HG02943 (cell line): ENCODE results near the gene CMC1.

Experiments
- ATAC-seq: cut with Tn5 transposase; IDR thresholded peaks from one replicate; pipeline ENCODE4 v1.9.1; 2021; ENCODE audit warnings: mild to moderate bottlenecking, low read depth, moderate library complexity; ENCODE audit not compliant: unreplicated experiment

The CMC1 gene

GRCh38 chr3:28295898-28296490 is 54.6 kb downstream of the CMC1 start:
- ATAC-seq: no peak

- no peak for ATAC-seq
These were observed 58.3 kb downstream of the CMC1 start for GRCh38 chr3:28299705-28300104.

- no peak for ATAC-seq
These were observed 59.0 kb downstream of the CMC1 start for GRCh38 chr3:28300345-28300962.

GRCh38 chr3:28301688-28302087 is 60.3 kb downstream of the CMC1 start:
- no peak for ATAC-seq

GRCh38 chr3:28308196-28308595 is 66.8 kb downstream of the CMC1 start:
- no peak for ATAC-seq

- ATAC-seq: no peak
These were observed 74.3 kb downstream of the CMC1 start for GRCh38 chr3:28315711-28316110.

GRCh38 chr3:28316226-28316625 is 74.8 kb downstream of the CMC1 start:
- no peak for ATAC-seq

GRCh38 chr3:28317438-28318022 is 76.1 kb downstream of the CMC1 start:
- ATAC-seq: peak; percentile 82

- ATAC-seq: no peak
These were observed 79.6 kb downstream of the CMC1 start for GRCh38 chr3:28320981-28321380.

GRCh38 chr3:28322464-28322863 is 81.0 kb downstream of the CMC1 start:
- no peak for ATAC-seq

GRCh38 chr3:28326458-28326926 is 85.1 kb downstream of the CMC1 start:
- ATAC-seq: no peak

GRCh38 chr3:28328188-28329151 is 87.1 kb downstream of the CMC1 start:
- no peak for ATAC-seq

GRCh38 chr3:28334552-28334951 is 93.1 kb downstream of the CMC1 start:
- ATAC-seq: no peak

GRCh38 chr3:28335246-28335645 is 93.8 kb downstream of the CMC1 start:
- ATAC-seq: no peak

- ATAC-seq: no peak
These were observed 95.8 kb downstream of the CMC1 start for GRCh38 chr3:28337230-28337629.

- ATAC-seq: no peak
These were observed 101.7 kb downstream of the CMC1 start for GRCh38 chr3:28343144-28343543.

- ATAC-seq: no peak
These were observed 104.3 kb downstream of the CMC1 start for GRCh38 chr3:28345690-28346089.

GRCh38 chr3:28347374-28348264 is 106.2 kb downstream of the CMC1 start:
- no peak for ATAC-seq

- no peak for ATAC-seq
These were observed 106.8 kb downstream of the CMC1 start for GRCh38 chr3:28348265-28348628.
